GM04503 (cell line): Measurements from ENCODE around the gene ITFG2.
A peak's percentile ranks its signal among the peaks of the same experiment; 100 is the strongest.
"Not testable (repeated sequence)": the region's sequence is repeated elsewhere in the genome, so short reads cannot be mapped to it uniquely, and the experiment has no call there.

Source experiments
- DNase-seq: peaks from one replicate; pipeline ENCODE4 v3.0.0-alpha.2; 2012; ENCODE audit warnings: low read depth

The ITFG2 gene

GRCh38 chr12:2812290-2813213 is at the start of gene ITFG2:
Gene ITFG2 (plus strand): TSS chr12:2812668. CDS start chr12:2812761, 93 bp downstream.
- peak; percentile 93 for DNase-seq

- DNase-seq, result no peak
These were observed 48.1 kb upstream of the ITFG2 start for GRCh38 chr12:2764398-2764797.

GRCh38 chr12:2765052-2765451 is 47.4 kb upstream of the ITFG2 start:
- no peak for DNase-seq

GRCh38 chr12:2765608-2766007 is 46.9 kb upstream of the ITFG2 start:
- no peak for DNase-seq

GRCh38 chr12:2768224-2768961 is 44.1 kb upstream of the ITFG2 start:
- no peak for DNase-seq

GRCh38 chr12:2769866-2770533 is 42.5 kb upstream of the ITFG2 start:
- no peak for DNase-seq

GRCh38 chr12:2770544-2770943 is 41.9 kb upstream of the ITFG2 start:
- DNase-seq, result not testable (repeated sequence)

GRCh38 chr12:2772370-2772769 is 40.1 kb upstream of the ITFG2 start:
- no peak for DNase-seq

- no peak for DNase-seq
These were observed 39.1 kb upstream of the ITFG2 start for GRCh38 chr12:2773199-2773875.

GRCh38 chr12:2775431-2775830 is 37.0 kb upstream of the ITFG2 start:
- DNase-seq, result no peak

GRCh38 chr12:2776129-2776806 is 36.2 kb upstream of the ITFG2 start:
- no peak for DNase-seq

- no peak for DNase-seq
These were observed 33.2 kb upstream of the ITFG2 start for GRCh38 chr12:2779281-2779680.

- DNase-seq, result no peak
These were observed 28.4 kb upstream of the ITFG2 start for GRCh38 chr12:2783936-2784600.

- DNase-seq, result no peak
These were observed 27.5 kb upstream of the ITFG2 start for GRCh38 chr12:2785017-2785416.

GRCh38 chr12:2791089-2791488 is 21.4 kb upstream of the ITFG2 start:
- DNase-seq, result no peak

GRCh38 chr12:2792671-2793500 is 19.6 kb upstream of the ITFG2 start:
- DNase-seq, result no peak

- DNase-seq, result no peak
These were observed 18.9 kb upstream of the ITFG2 start for GRCh38 chr12:2793561-2793960.

- DNase-seq, result no peak
These were observed 18.2 kb upstream of the ITFG2 start for GRCh38 chr12:2794191-2794735.

- DNase-seq, result no peak
These were observed 17.7 kb upstream of the ITFG2 start, which contains the start of gene FKBP4 for GRCh38 chr12:2794736-2795289. Gene FKBP4 (plus strand): TSS chr12:2794970. CDS start chr12:2795140, 170 bp downstream.
